ENCODE data around the gene LDLRAP1.

LDLRAP1 gene

GRCh38 chr1:25566730-25567341 is 23.4 kb downstream of the LDLRAP1 start:
- Histone ChIP-seq H3K4me3 (replicated peaks; ENCODE audit: low read depth, low read length) (no peak overlapping the region), H3K27me3 (replicated peaks; ENCODE audit: control insufficient read depth, insufficient read depth, low read length) (no peaks in the 10 kb centered on the region), H3K36me3 (ENCODE audit: control insufficient read depth, insufficient read depth, low read length) (peaks cover 18% of the 10 kb centered on the region)
- peak; percentile 31 for TF ChIP-seq CTCF (IDR thresholded peaks at IDR 0.05; ENCODE audit: insufficient read depth, low read length, poor library complexity, severe bottlenecking)
- DNase-seq (ENCODE audit: extremely low read depth, insufficient read length) = no peak

GRCh38 chr1:25567710-25568089 is 24.3 kb downstream of the LDLRAP1 start:
- DNase-seq (ENCODE audit: extremely low read depth, insufficient read length) = no peak
- Histone ChIP-seq H3K27me3 (replicated peaks; ENCODE audit: control insufficient read depth, insufficient read depth, low read length) (no peaks in the 10 kb centered on the region), H3K4me3 (replicated peaks; ENCODE audit: low read depth, low read length) (no peak overlapping the region), H3K36me3 (ENCODE audit: control insufficient read depth, insufficient read depth, low read length) (peaks cover 18% of the 10 kb centered on the region)
- TF ChIP-seq CTCF (IDR thresholded peaks at IDR 0.05; ENCODE audit: insufficient read depth, low read length, poor library complexity, severe bottlenecking) = no peak

- no peaks in the 10 kb centered on the region for H3K27me3 ChIP-seq (replicated peaks; ENCODE audit: control insufficient read depth, insufficient read depth, low read length)
- DNase-seq (ENCODE audit: extremely low read depth, insufficient read length) = no peak
- no peak overlapping the region for H3K4me3 ChIP-seq (replicated peaks; ENCODE audit: low read depth, low read length)
- TF ChIP-seq CTCF (IDR thresholded peaks at IDR 0.05; ENCODE audit: insufficient read depth, low read length, poor library complexity, severe bottlenecking) = no peak
- H3K36me3 ChIP-seq (ENCODE audit: control insufficient read depth, insufficient read depth, low read length) = peaks cover 18% of the 10 kb centered on the region
Observed at GRCh38 chr1:25568090-25568833, 24.9 kb downstream of the LDLRAP1 start.

- no peak for DNase-seq (ENCODE audit: extremely low read depth, insufficient read length)
- Histone ChIP-seq H3K36me3 (ENCODE audit: control insufficient read depth, insufficient read depth, low read length) (peaks cover 11% of the 10 kb centered on the region), H3K4me3 (replicated peaks; ENCODE audit: low read depth, low read length) (no peak overlapping the region), H3K27me3 (replicated peaks; ENCODE audit: control insufficient read depth, insufficient read depth, low read length) (no peaks in the 10 kb centered on the region)
- no peak for TF ChIP-seq CTCF (IDR thresholded peaks at IDR 0.05; ENCODE audit: insufficient read depth, low read length, poor library complexity, severe bottlenecking)
Observed at GRCh38 chr1:25568834-25569596, 25.6 kb downstream of the LDLRAP1 start.

- Histone ChIP-seq H3K36me3 (ENCODE audit: control insufficient read depth, insufficient read depth, low read length) (peaks cover 7% of the 10 kb centered on the region), H3K4me3 (replicated peaks; ENCODE audit: low read depth, low read length) (no peak overlapping the region), H3K27me3 (replicated peaks; ENCODE audit: control insufficient read depth, insufficient read depth, low read length) (no peaks in the 10 kb centered on the region)
- no peak for TF ChIP-seq CTCF (IDR thresholded peaks at IDR 0.05; ENCODE audit: insufficient read depth, low read length, poor library complexity, severe bottlenecking)
- no peak for DNase-seq (ENCODE audit: extremely low read depth, insufficient read length)
Observed at GRCh38 chr1:25569597-25570396, 26.4 kb downstream of the LDLRAP1 start.
